Measurements from ENCODE around the gene HS1BP3. TPM values are rescaled to one million over a fixed set of nuclear protein-coding genes. Genes with fewer than 3 reads are reported as not detected.

HS1BP3 gene
- total and polyA plus RNA-seq, 2 donors (not counting 3 experiments of a cell fraction or from before 2014, with no cell fraction given): 27.4 to 33.1 TPM

GRCh38 chr2:20567926-20568179 lies 83.0 kb downstream of the HS1BP3 start:
- H3K9me3 ChIP-seq (replicated peaks; ENCODE audit: control insufficient read depth, insufficient read depth, low read length): no peaks in the 10 kb centered on the region
- peaks cover 63% of the 10 kb centered on the region for H3K4me1 ChIP-seq (ENCODE audit: control insufficient read depth, extremely low read depth, insufficient read depth, low read length)
- peak overlapping the region; percentile 95 for H3K9ac ChIP-seq (replicated peaks; ENCODE audit: extremely low read depth, insufficient read depth, low read length)
- H3K4me3 ChIP-seq (replicated peaks in 1 of 3; ENCODE audit: insufficient read depth in 1 of 3, low read depth in 1 of 3, low read length in 3 of 3): no peak overlapping the region
- no peak overlapping the region for H3K4me2 ChIP-seq (ENCODE audit: insufficient read depth, low read length)
- H3K36me3 ChIP-seq (ENCODE audit: control insufficient read depth in 2 of 2, extremely low read depth in 1 of 2, insufficient read depth in 2 of 2, low read length in 2 of 2): no peaks in the 10 kb centered on the region
- no peaks in the 10 kb centered on the region for H3K9me1 ChIP-seq (replicated peaks; ENCODE audit: control insufficient read depth, extremely low read depth, insufficient read depth, low read length)
- no peaks in the 10 kb centered on the region for H3K79me2 ChIP-seq (ENCODE audit: control insufficient read depth, insufficient read depth, low read length)
- no peak for FAIRE-seq
- intact Hi-C loops (cut with micrococcal nuclease) (no loop called here), dilution Hi-C loops (cut with MboI; ENCODE audit: extremely low pct_ligation_motif_present, low sequenced_read_pairs) (no loop called here)
- CTCF ChIA-PET: interaction anchor here (1.2 to 2.2 kb wide), 5 partner anchors 12 to 124 kb away, joined by 4 to 16 read pairs (median 4); no protein-coding TSS in a partner anchor
- H2AFZ ChIP-seq (ENCODE audit: low read depth, low read length): no peak overlapping the region
- no peaks in the 10 kb centered on the region for H3K27me3 ChIP-seq (ENCODE audit: control insufficient read depth in 2 of 2, insufficient read depth in 2 of 2, low read length in 2 of 2)
- POLR2A ChIA-PET: interaction anchor here (0.6 to 2.6 kb wide), 6 partner anchors 11 to 120 kb away, joined by 3 to 34 read pairs (median 12); partner anchors contain the start of gene RHOB
- H4K20me1 ChIP-seq (replicated peaks; ENCODE audit: control insufficient read depth, extremely low read depth, insufficient read depth, low read length): no peaks in the 10 kb centered on the region
- no peak for TF ChIP-seq GATA2 (IDR thresholded peaks at IDR 0.05; ENCODE audit: insufficient read depth, insufficient read length, low read depth, low read length)
- no peak for TF ChIP-seq POLR2AphosphoS5 (IDR thresholded peaks at IDR 0.05; ENCODE audit: insufficient read depth, low read depth, low read length)
- no peak for TF ChIP-seq EZH2 (IDR thresholded peaks at IDR 0.05; ENCODE audit: borderline replicate concordance, low read depth, low read length, severe bottlenecking)
- no peak for TF ChIP-seq JUN (IDR thresholded peaks at IDR 0.05; ENCODE audit: borderline replicate concordance, insufficient read depth, insufficient read length, low read depth)
- no peak for TF ChIP-seq CTCF (IDR thresholded peaks at IDR 0.05; ENCODE audit: extremely low read depth in 1 of 2, insufficient read depth in 1 of 2, low read depth in 1 of 2, low read length in 2 of 2)
- no peak for TF ChIP-seq MYC (IDR thresholded peaks at IDR 0.05; ENCODE audit: low read depth, low read length)
- TF ChIP-seq FOS (IDR thresholded peaks at IDR 0.05; ENCODE audit: borderline replicate concordance, insufficient read depth, low read length): no peak
- no peak for TF ChIP-seq POLR2A (IDR thresholded peaks at IDR 0.05; ENCODE audit: low read depth, low read length)
- TF ChIP-seq MAX (IDR thresholded peaks at IDR 0.05; ENCODE audit: insufficient read depth, insufficient read length): no peak
- peak; percentile 38 for DNase-seq (ENCODE audit: low read depth, low spot score)
- BruUV-seq (replicated peaks): no TSS peak
- peak overlapping the region; percentile 100 for H3K27ac ChIP-seq (ENCODE audit: insufficient read depth, low read depth, low read length)

Other genes with a start within 250 kb of the HS1BP3 start
- 830 and 937 TPM in 2 replicates for gene RHOB, start 204.0 kb downstream of the HS1BP3 start, total RNA-seq
- gene RHOB, start 204.0 kb downstream of the HS1BP3 start, polyA plus RNA-seq: 1,101 and 1,250 TPM in 2 replicates
- gene GDF7, start 16.0 kb upstream of the HS1BP3 start, total RNA-seq: 1.1 and 3.7 TPM in 2 replicates
- 3.9 and 4.1 TPM in 2 replicates for gene GDF7, start 16.0 kb upstream of the HS1BP3 start, polyA plus RNA-seq
- 24.0 and 24.2 TPM in 2 replicates for gene LDAH, start 172.0 kb upstream of the HS1BP3 start, total RNA-seq
- 8.6 and 12.3 TPM in 2 replicates for gene LDAH, start 172.0 kb upstream of the HS1BP3 start, polyA plus RNA-seq